GM21515 (cell line): Measurements from ENCODE around the gene AMBRA1.
"Not testable (repeated sequence)": the region's sequence is repeated elsewhere in the genome, so short reads cannot be mapped to it uniquely, and the experiment has no call there.

ENCODE experiments used
- ATAC-seq: cut with Tn5 transposase; IDR thresholded peaks from one replicate; pipeline ENCODE4 v1.9.1; 2021; ENCODE audit not compliant: unreplicated experiment

The AMBRA1 gene

GRCh38 chr11:46385169-46386004 lies 208.4 kb downstream of the AMBRA1 start:
- ATAC-seq: no peak

GRCh38 chr11:46383974-46384701 lies 209.7 kb downstream of the AMBRA1 start:
- no peak for ATAC-seq

- ATAC-seq: no peak
These were observed 210.4 kb downstream of the AMBRA1 start for GRCh38 chr11:46383404-46383758.

- ATAC-seq: no peak
These were observed 211.0 kb downstream of the AMBRA1 start for GRCh38 chr11:46382646-46383403.

GRCh38 chr11:46381819-46382645 lies 211.8 kb downstream of the AMBRA1 start:
- ATAC-seq: no peak

GRCh38 chr11:46381048-46381818 lies 212.6 kb downstream of the AMBRA1 start, which contains the start of gene MDK:
Gene MDK (plus strand): TSS chr11:46381669. CDS start chr11:46382058, 389 bp downstream.
- no peak for ATAC-seq

GRCh38 chr11:46380340-46381047 lies 213.3 kb downstream of the AMBRA1 start:
- no peak for ATAC-seq

GRCh38 chr11:46379482-46380293 lies 214.1 kb downstream of the AMBRA1 start:
- not testable (repeated sequence) for ATAC-seq

- no peak for ATAC-seq
These were observed 214.9 kb downstream of the AMBRA1 start for GRCh38 chr11:46378811-46379481.

- ATAC-seq: no peak
These were observed 215.5 kb downstream of the AMBRA1 start for GRCh38 chr11:46378296-46378695.

- no peak for ATAC-seq
These were observed 216.0 kb downstream of the AMBRA1 start for GRCh38 chr11:46377831-46378230.

- ATAC-seq: no peak
These were observed 216.5 kb downstream of the AMBRA1 start for GRCh38 chr11:46377290-46377689.

GRCh38 chr11:46376258-46377050 lies 217.4 kb downstream of the AMBRA1 start:
- ATAC-seq: no peak

GRCh38 chr11:46375392-46376101 lies 218.3 kb downstream of the AMBRA1 start:
- no peak for ATAC-seq

- no peak for ATAC-seq
These were observed 219.0 kb downstream of the AMBRA1 start for GRCh38 chr11:46374815-46375214.
